Trophoblast cell (in vitro differentiated cells and primary cell): ENCODE measurements around the gene IL17REL.

Source experiments
- DNase-seq, 2 donors: peaks; one replicate each; pipeline ENCODE4 v3.0.0-alpha.2; 2016
- H2AFZ ChIP-seq: 2 replicates; pipeline ENCODE4 v1.6.1; 2013; ENCODE audit warnings: low read length, moderate library complexity, mild to moderate bottlenecking; ENCODE audit not compliant: insufficient read depth, poor library complexity
- H2AK5ac ChIP-seq: 2 replicates; pipeline ENCODE4 v1.6.1; 2013; ENCODE audit warnings: mild to moderate bottlenecking, low read length
- H2BK120ac ChIP-seq: 2 replicates; pipeline ENCODE4 v1.6.1; 2013; ENCODE audit warnings: low read length, mild to moderate bottlenecking, moderate library complexity; ENCODE audit not compliant: insufficient read depth, poor library complexity
- H2BK12ac ChIP-seq: 2 replicates; pipeline ENCODE4 v1.6.1; 2013; ENCODE audit warnings: mild to moderate bottlenecking, low read length, moderate library complexity
- H2BK5ac ChIP-seq: 2 replicates; pipeline ENCODE4 v1.6.1; 2013; ENCODE audit warnings: low read length, low read depth, moderate library complexity, mild to moderate bottlenecking; ENCODE audit not compliant: poor library complexity
- H3K14ac ChIP-seq: 2 replicates; pipeline ENCODE4 v1.6.1; 2013; ENCODE audit warnings: mild to moderate bottlenecking, low read length
- H3K18ac ChIP-seq: 2 replicates; pipeline ENCODE4 v1.6.1; 2013; ENCODE audit warnings: mild to moderate bottlenecking, low read length
- H3K23ac ChIP-seq: 2 replicates; pipeline ENCODE4 v1.6.1; 2013; ENCODE audit warnings: low read length
- H3K27ac ChIP-seq: 2 replicates; pipeline ENCODE4 v1.5.1; 2013; ENCODE audit warnings: low read depth, mild to moderate bottlenecking, inconsistent platforms, low read length, moderate library complexity
- H3K27me3 ChIP-seq: 2 replicates; pipeline ENCODE4 v1.6.1; 2013; ENCODE audit warnings: inconsistent platforms, mild to moderate bottlenecking, low read length, moderate library complexity; ENCODE audit not compliant: insufficient read depth
- H3K36me3 ChIP-seq, 2 experiments: 1 replicate in 1 of 2; 2 replicates in 1 of 2; pipeline ENCODE4 v1.6.1; 2013; ENCODE audit warnings: low read length in 2 of 2, mild to moderate bottlenecking in 2 of 2, moderate library complexity in 1 of 2; ENCODE audit not compliant: insufficient read depth in 2 of 2, control insufficient read depth in 1 of 2
- H3K4ac ChIP-seq: 2 replicates; pipeline ENCODE4 v1.6.1; 2013; ENCODE audit warnings: low read depth, mild to moderate bottlenecking, low read length, moderate library complexity
- H3K4me1 ChIP-seq, 2 experiments: 1 replicate in 1 of 2; 2 replicates in 1 of 2; pipeline ENCODE4 v1.6.1; 2013; ENCODE audit warnings: low read length in 2 of 2, mild to moderate bottlenecking in 2 of 2, moderate library complexity in 1 of 2; ENCODE audit not compliant: insufficient read depth in 2 of 2, control insufficient read depth in 1 of 2
- H3K4me2 ChIP-seq: 2 replicates; pipeline ENCODE4 v1.6.1; 2013; ENCODE audit warnings: inconsistent platforms, mild to moderate bottlenecking, low read length, moderate library complexity
- H3K4me3 ChIP-seq: 2 replicates; pipeline ENCODE4 v1.5.1; 2013; ENCODE audit warnings: mild to moderate bottlenecking, low read depth, low read length, inconsistent platforms
- H3K79me1 ChIP-seq: one replicate; pipeline ENCODE4 v1.6.1; 2013; ENCODE audit warnings: low read length
- H3K79me2 ChIP-seq: 2 replicates; pipeline ENCODE4 v1.6.1; 2013; ENCODE audit warnings: low read length, mild to moderate bottlenecking; ENCODE audit not compliant: control insufficient read depth, insufficient read depth, poor library complexity
- H3K9ac ChIP-seq: 2 replicates; pipeline ENCODE4 v1.6.1; 2013; ENCODE audit warnings: mild to moderate bottlenecking, low read length
- H3K9me3 ChIP-seq: 2 replicates; pipeline ENCODE4 v1.6.1; 2013; ENCODE audit warnings: low read depth, mild to moderate bottlenecking, control low read depth, inconsistent platforms, low read length; ENCODE audit not compliant: insufficient read depth
- H4K12ac ChIP-seq: 2 replicates; pipeline ENCODE4 v1.6.1; 2013; ENCODE audit warnings: low read depth, mild to moderate bottlenecking, low read length, moderate library complexity
- H4K8ac ChIP-seq: 2 replicates; pipeline ENCODE4 v1.6.1; 2013; ENCODE audit warnings: low read depth, mild to moderate bottlenecking, low read length, moderate library complexity
- H4K91ac ChIP-seq: one replicate; pipeline ENCODE4 v1.6.1; 2013; ENCODE audit warnings: low read depth, mild to moderate bottlenecking, low read length, moderate library complexity
- WGBS: extraction: QIAGEN DNeasy Blood & Tissue Kit; methylation state at CpG from one replicate; pipeline ENCODE4 v1.1.7; 2013; ENCODE audit warnings: missing lambda C conversion rate; ENCODE audit not compliant: insufficient read length, insufficient coverage; ENCODE audit errors: extremely low coverage; 5-methylcytosine and 5-hydroxymethylcytosine counted together

IL17REL gene

GRCh38 chr22:49972163-49973017, 40.2 kb downstream of the IL17REL start:
- peaks cover 9% of the 10 kb centered on the region for H3K79me1 ChIP-seq
- no peak overlapping the region for H3K18ac ChIP-seq
- no peak overlapping the region for H2AK5ac ChIP-seq
- no peak overlapping the region for H2BK120ac ChIP-seq
- no peaks in the 10 kb centered on the region for H3K36me3 ChIP-seq
- no peak overlapping the region for H4K91ac ChIP-seq
- H3K27ac ChIP-seq: no peak overlapping the region
- no peak overlapping the region for H4K8ac ChIP-seq
- H2BK12ac ChIP-seq: no peak overlapping the region
- peaks cover 21 to 23% of the 10 kb centered on the region in 2 experiments for H3K4me1 ChIP-seq
- no peak overlapping the region for H3K23ac ChIP-seq
- H3K79me2 ChIP-seq: no peaks in the 10 kb centered on the region
- no peak overlapping the region for H3K4ac ChIP-seq
- no peak overlapping the region for H3K4me3 ChIP-seq
- H3K4me2 ChIP-seq: no peak overlapping the region
- WGBS: 100% methylated on average over 3 of the region's 45 CpGs
- H3K9ac ChIP-seq: no peak overlapping the region
- H3K14ac ChIP-seq: no peak overlapping the region
- peaks cover 10% of the 10 kb centered on the region for H3K9me3 ChIP-seq
- no peak for DNase-seq
- no peak overlapping the region for H2BK5ac ChIP-seq
- no peak overlapping the region for H4K12ac ChIP-seq
- no peaks in the 10 kb centered on the region for H3K27me3 ChIP-seq
- H2AFZ ChIP-seq: no peak overlapping the region

GRCh38 chr22:49971232-49972162, 41.1 kb downstream of the IL17REL start:
- no peak overlapping the region for H2BK5ac ChIP-seq
- no peak overlapping the region for H2AK5ac ChIP-seq
- H3K27me3 ChIP-seq: no peaks in the 10 kb centered on the region
- no peak overlapping the region for H3K18ac ChIP-seq
- H3K23ac ChIP-seq: no peak overlapping the region
- H4K12ac ChIP-seq: no peak overlapping the region
- peaks cover 30 to 32% of the 10 kb centered on the region in 2 experiments for H3K4me1 ChIP-seq
- H2BK120ac ChIP-seq: peak overlapping the region; percentile 14
- WGBS: no CpG with 5 or more reads among the region's 81 CpGs
- H2AFZ ChIP-seq: peak overlapping the region; percentile 3
- peaks cover 11% of the 10 kb centered on the region for H3K79me1 ChIP-seq
- H3K4me3 ChIP-seq: peak overlapping the region; percentile 39
- no peaks in the 10 kb centered on the region for H3K36me3 ChIP-seq
- H2BK12ac ChIP-seq: peak overlapping the region; percentile 5
- peak overlapping the region; percentile 68 for H3K4me2 ChIP-seq
- H3K9me3 ChIP-seq: peaks cover 10% of the 10 kb centered on the region
- no peak overlapping the region for H4K8ac ChIP-seq
- no peaks in the 10 kb centered on the region for H3K79me2 ChIP-seq
- H3K27ac ChIP-seq: no peak overlapping the region
- no peak overlapping the region for H3K4ac ChIP-seq
- H4K91ac ChIP-seq: peak overlapping the region; percentile 21
- H3K9ac ChIP-seq: no peak overlapping the region
- DNase-seq: peak; percentile 29 to 53
- H3K14ac ChIP-seq: no peak overlapping the region

GRCh38 chr22:49970528-49971231, 41.9 kb downstream of the IL17REL start:
- WGBS: no CpG with 5 or more reads among the region's 32 CpGs

More at GRCh38 chr22:49970528-49971231, 41.9 kb downstream of the IL17REL start:
- Histone ChIP-seq H3K18ac (no peak overlapping the region), H3K9me3 (peaks cover 10% of the 10 kb centered on the region), H2AFZ (no peak overlapping the region), H2BK5ac (no peak overlapping the region), H2BK12ac (no peak overlapping the region), H3K27me3 (no peaks in the 10 kb centered on the region), H2BK120ac (no peak overlapping the region), H3K79me2 (no peaks in the 10 kb centered on the region), H3K36me3 (no peaks in the 10 kb centered on the region), H3K79me1 (peaks cover 14% of the 10 kb centered on the region), H3K23ac (no peak overlapping the region), H4K8ac (no peak overlapping the region), H2AK5ac (no peak overlapping the region), H3K4me2 (peak overlapping the region; percentile 68), H3K4ac (no peak overlapping the region), H3K14ac (no peak overlapping the region), H3K27ac (no peak overlapping the region), H4K91ac (peak overlapping the region; percentile 21), H3K4me3 (no peak overlapping the region), H4K12ac (no peak overlapping the region), H3K4me1 (peaks cover 36 to 40% of the 10 kb centered on the region in 2 experiments), H3K9ac (no peak overlapping the region)
- DNase-seq: peak; percentile 95 to 98
